Nephron progenitor cell (in vitro differentiated cells): ENCODE measurements around the gene ROR1.

ENCODE experiments used
- DNase-seq: peaks from one replicate; pipeline ENCODE4 v3.0.0; 2021
- H3K27ac Mint-ChIP-seq: 2 replicates; pipeline ENCODE4 v1.8.0; 2021; ENCODE audit warnings: mild to moderate bottlenecking, moderate library complexity, mixed read lengths
- H3K27me3 Mint-ChIP-seq: 2 replicates; pipeline ENCODE4 v1.8.0; 2021; ENCODE audit warnings: mild to moderate bottlenecking, low read depth, mixed read lengths; ENCODE audit not compliant: poor library complexity
- H3K36me3 Mint-ChIP-seq: 2 replicates; pipeline ENCODE4 v1.8.0; 2021; ENCODE audit warnings: low read depth, mixed read lengths
- H3K4me1 Mint-ChIP-seq: 2 replicates; pipeline ENCODE4 v1.8.0; 2021; ENCODE audit warnings: mixed read lengths
- H3K4me3 Mint-ChIP-seq: 2 replicates; pipeline ENCODE4 v1.8.0; 2021; ENCODE audit warnings: mild to moderate bottlenecking, moderate library complexity, mixed read lengths
- H3K9me3 Mint-ChIP-seq: 2 replicates; pipeline ENCODE4 v1.8.0; 2021; ENCODE audit warnings: mild to moderate bottlenecking, moderate library complexity, mixed read lengths
- TF ChIP-seq, protein P1 (sequence below): fragments of 200-600 bp; sonication (generic); IDR thresholded peaks from 2 replicates; pipeline ENCODE4 v1.5.0; 2021; ENCODE audit warnings: antibody characterized with exemption

Gene ROR1

DNA sequence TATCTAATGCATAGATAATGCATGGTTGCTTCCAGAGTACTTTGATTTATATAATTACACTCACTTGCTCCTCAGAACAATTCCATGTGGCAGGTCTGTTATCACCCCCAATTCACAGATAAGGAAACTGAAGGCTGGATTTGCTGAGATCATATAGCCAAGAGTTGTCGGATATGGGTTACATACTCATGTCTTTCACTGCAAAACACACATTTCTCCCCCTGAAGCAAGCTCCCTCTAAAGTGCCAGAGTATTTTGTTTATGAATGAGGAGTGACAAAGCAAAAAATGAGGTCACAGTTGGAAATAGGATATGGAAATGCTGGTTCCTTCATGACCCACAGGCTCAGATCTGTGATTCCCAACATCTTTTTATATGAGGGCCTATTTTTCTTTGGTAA, 134.2 kb downstream of the ROR1 start:
- no peaks in the 10 kb centered on the region for H3K9me3 Mint-ChIP-seq
- peaks cover 7% of the 10 kb centered on the region for H3K27me3 Mint-ChIP-seq
- TF ChIP-seq, protein P1, sequence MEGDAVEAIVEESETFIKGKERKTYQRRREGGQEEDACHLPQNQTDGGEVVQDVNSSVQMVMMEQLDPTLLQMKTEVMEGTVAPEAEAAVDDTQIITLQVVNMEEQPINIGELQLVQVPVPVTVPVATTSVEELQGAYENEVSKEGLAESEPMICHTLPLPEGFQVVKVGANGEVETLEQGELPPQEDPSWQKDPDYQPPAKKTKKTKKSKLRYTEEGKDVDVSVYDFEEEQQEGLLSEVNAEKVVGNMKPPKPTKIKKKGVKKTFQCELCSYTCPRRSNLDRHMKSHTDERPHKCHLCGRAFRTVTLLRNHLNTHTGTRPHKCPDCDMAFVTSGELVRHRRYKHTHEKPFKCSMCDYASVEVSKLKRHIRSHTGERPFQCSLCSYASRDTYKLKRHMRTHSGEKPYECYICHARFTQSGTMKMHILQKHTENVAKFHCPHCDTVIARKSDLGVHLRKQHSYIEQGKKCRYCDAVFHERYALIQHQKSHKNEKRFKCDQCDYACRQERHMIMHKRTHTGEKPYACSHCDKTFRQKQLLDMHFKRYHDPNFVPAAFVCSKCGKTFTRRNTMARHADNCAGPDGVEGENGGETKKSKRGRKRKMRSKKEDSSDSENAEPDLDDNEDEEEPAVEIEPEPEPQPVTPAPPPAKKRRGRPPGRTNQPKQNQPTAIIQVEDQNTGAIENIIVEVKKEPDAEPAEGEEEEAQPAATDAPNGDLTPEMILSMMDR = no peak
- no peak overlapping the region for H3K27ac Mint-ChIP-seq
- DNase-seq = no peak
- no peak overlapping the region for H3K4me3 Mint-ChIP-seq
- H3K36me3 Mint-ChIP-seq = no peaks in the 10 kb centered on the region
- H3K4me1 Mint-ChIP-seq = peaks cover 37% of the 10 kb centered on the region

DNA sequence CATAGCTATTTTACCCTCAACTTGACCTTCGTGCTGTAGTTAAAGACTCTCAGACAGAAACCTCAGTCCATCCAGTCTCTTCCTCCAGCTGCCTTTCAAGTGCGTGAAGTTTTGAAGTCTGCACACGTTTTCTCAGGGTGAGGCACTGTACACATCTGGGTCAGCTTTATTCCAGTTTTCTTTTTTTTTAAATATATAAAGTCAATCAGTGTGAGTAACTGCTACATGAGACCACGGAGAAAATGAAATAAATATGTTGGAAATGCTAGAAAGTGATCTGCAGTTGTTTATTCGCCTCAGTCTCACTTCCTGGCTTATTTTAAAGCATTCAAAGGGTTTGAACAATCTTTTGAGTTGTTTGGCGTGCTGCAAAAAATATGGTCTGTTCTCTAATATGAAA, 135.7 kb downstream of the ROR1 start:
- H3K27ac Mint-ChIP-seq = no peak overlapping the region
- peaks cover 46% of the 10 kb centered on the region for H3K4me1 Mint-ChIP-seq
- peaks cover 10% of the 10 kb centered on the region for H3K27me3 Mint-ChIP-seq
- no peak overlapping the region for H3K4me3 Mint-ChIP-seq
- H3K9me3 Mint-ChIP-seq = no peaks in the 10 kb centered on the region
- DNase-seq = no peak
- no peaks in the 10 kb centered on the region for H3K36me3 Mint-ChIP-seq
- TF ChIP-seq, protein P1 = no peak

DNA sequence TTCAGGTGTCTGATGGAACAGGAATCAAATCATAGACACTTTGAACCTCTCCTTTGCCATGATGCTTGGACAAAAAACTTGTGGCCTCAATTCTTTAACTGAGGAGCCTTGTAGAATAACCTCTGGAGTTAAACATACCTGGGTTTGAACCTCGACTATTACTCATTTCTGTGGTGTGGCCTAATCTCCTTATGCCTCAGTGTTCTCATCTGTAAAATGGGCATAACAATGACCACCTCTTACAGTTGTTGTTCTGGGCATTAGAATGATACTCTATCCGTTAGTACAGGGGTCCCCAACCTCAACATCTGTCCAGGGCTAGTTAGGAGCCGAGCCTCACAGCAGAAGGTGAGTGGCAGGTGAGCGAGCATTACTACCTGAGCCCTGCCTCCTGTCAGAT, 137.2 kb downstream of the ROR1 start:
- no peak overlapping the region for H3K4me3 Mint-ChIP-seq
- TF ChIP-seq, protein P1 = no peak
- peaks cover 10% of the 10 kb centered on the region for H3K27me3 Mint-ChIP-seq
- peaks cover 52% of the 10 kb centered on the region for H3K4me1 Mint-ChIP-seq
- DNase-seq = no peak
- no peaks in the 10 kb centered on the region for H3K9me3 Mint-ChIP-seq
- no peak overlapping the region for H3K27ac Mint-ChIP-seq
- H3K36me3 Mint-ChIP-seq = no peaks in the 10 kb centered on the region

DNA sequence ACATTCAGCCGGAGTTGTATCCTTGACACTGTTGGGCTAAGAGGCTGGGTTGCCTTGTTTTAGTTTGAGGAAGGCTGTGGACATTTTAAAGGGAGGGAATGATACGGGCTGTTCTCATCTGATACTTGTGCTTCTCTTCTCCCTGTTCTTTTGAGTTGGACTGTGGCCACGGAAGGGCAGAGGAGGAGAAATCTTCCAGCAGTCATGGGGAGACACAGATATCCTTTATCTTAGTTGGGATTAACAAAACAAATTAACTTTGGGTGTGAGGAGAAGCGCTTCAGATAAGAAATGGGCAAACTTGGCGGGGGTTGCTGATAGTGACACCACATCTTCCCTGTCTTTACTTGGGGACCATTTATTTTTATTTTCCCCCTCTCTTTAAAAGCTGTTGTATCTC, 138.8 kb downstream of the ROR1 start:
- Mint-ChIP-seq H3K27ac (peak overlapping the region; percentile 61), H3K27me3 (peaks cover 10% of the 10 kb centered on the region), H3K36me3 (no peaks in the 10 kb centered on the region), H3K4me1 (peaks cover 49% of the 10 kb centered on the region), H3K4me3 (no peak overlapping the region), H3K9me3 (no peaks in the 10 kb centered on the region)
- TF ChIP-seq, protein P1 = no peak
- no peak for DNase-seq

DNA sequence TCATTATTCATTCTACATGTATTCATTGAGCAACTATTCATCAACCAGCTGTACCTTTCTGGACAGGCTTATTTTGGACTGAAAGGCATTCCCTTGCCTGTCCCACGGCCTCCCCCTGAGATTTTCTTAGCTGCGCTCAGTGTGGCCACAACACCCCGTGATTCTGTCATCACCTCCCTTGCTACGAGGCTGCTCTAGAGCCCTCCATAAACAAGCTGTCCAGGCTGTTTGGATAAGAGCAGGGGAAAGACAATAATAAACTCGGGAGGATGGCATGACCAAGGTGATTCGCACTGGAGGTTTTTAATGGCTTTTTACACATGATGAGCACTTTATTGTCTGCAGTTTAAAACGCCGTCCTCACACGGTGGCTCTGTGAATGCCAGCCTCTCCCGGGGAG, 139.7 kb downstream of the ROR1 start:
- Mint-ChIP-seq H3K27ac (no peak overlapping the region), H3K27me3 (peaks cover 11% of the 10 kb centered on the region), H3K36me3 (no peaks in the 10 kb centered on the region), H3K4me3 (no peak overlapping the region), H3K9me3 (no peaks in the 10 kb centered on the region), H3K4me1 (peaks cover 55% of the 10 kb centered on the region)
- TF ChIP-seq, protein P1 = no peak
- no peak for DNase-seq

DNA sequence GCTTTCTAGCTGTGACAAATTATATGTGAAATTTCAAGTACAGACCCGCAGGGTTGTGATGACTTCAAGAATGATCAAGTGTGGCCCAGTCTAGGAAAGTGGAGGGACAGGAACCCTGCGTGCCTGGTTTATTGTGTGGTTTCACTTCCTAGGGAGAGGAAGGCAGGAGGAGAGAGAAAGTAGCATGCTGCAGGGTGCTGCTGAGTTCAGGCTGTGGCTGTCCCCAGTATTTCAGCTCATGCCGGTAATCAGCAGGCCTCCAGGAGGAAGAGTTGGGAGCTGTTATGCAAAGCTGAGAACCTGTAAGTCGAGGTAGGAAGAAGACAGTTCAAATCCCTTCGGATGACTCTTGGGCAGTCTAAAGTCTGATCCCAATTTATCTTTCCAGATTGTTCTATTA, 140.4 kb downstream of the ROR1 start:
- TF ChIP-seq, protein P1 = no peak
- H3K27me3 Mint-ChIP-seq = peaks cover 14% of the 10 kb centered on the region
- DNase-seq = no peak
- H3K4me1 Mint-ChIP-seq = peaks cover 60% of the 10 kb centered on the region
- H3K27ac Mint-ChIP-seq = no peak overlapping the region
- no peaks in the 10 kb centered on the region for H3K36me3 Mint-ChIP-seq
- H3K9me3 Mint-ChIP-seq = no peaks in the 10 kb centered on the region
- H3K4me3 Mint-ChIP-seq = no peak overlapping the region
